ENCODE results near the gene PARP1.

PARP1 gene

DNA sequence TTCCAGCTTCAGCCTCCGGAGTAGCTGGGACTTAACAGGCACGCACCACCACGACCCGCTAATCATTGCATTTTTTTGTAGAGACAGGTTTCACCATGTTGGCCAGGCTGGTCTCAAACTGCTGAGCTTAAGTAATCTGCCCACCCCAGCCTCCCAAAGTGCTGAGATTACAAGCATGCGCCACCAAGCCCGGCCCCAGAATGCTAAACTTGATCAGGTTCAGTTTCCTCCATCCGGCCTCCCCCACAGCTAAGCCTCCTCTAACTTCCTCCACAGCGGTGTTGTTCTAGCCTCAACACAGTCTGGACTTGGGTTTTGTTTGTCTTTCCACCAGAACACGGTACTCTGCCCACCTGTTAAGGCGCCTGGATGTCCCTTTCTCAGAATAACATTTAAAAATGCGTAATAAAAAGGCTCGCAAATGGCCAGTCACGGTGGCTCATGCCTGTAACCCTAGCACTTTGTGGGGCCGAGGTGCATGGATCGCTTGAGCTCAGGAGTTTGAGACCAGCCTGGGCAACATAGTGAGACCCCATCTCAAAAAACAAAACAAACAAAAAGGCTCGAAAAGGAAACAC lies 2.4 kb downstream of the PARP1 start:
- DNase-seq (ENCODE audit: low spot score) = no peak

DNA sequence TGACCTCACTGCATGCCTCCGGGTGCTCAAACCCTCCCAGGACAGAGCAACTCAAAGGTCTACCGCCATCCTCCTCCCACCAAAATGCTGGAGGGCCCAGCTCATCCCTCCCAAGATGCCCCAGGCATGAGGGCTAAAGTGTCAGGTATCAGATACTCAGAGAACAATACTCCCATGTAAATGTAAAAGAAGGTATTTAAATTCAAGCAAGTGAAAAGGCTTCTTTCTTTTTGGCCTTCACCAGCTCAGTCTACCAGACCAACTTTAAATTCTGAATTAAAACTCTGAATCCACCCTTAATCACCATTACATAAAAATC lies 3.0 kb downstream of the PARP1 start:
- DNase-seq (ENCODE audit: low spot score) = no peak

DNA sequence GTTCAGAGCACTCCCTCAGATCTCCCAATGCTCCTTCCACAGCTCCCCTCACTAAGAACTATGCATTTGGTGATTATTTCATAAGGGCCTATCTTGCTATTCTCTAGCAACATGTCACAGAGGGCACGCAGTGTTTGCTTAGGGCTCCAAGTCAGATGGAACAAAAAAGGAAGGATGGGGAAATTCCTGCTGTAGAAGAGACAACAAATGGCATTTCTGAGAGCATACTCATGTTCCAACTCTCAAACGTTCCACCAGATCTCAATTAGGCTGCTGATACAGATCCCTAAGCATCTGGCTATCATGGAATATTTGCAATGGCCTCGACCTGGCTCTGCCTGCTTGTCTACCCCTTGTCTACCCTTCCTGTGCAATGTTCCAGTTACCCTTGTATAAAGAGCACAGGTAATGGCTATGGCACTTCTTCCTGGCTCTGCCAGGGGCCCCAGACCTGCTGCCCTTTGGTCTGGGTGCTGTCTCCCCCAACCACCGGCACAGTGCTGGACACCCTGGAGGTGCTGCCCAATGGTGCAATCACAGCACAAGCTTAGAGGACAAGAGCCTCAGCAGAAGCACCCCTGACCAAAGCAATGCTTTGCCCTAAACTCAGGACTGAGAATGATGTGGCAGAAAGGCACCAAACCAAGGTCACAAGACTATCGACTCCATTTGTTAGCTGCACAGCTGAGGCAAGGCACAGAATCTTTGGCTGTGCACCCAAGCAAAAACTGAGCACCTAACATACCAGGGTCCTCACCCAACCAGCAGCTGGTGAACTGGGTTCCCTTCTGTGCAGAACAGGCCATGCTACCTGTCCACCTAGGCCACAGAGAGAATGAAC lies 3.6 kb downstream of the PARP1 start:
- no peak for DNase-seq (ENCODE audit: low spot score)

DNA sequence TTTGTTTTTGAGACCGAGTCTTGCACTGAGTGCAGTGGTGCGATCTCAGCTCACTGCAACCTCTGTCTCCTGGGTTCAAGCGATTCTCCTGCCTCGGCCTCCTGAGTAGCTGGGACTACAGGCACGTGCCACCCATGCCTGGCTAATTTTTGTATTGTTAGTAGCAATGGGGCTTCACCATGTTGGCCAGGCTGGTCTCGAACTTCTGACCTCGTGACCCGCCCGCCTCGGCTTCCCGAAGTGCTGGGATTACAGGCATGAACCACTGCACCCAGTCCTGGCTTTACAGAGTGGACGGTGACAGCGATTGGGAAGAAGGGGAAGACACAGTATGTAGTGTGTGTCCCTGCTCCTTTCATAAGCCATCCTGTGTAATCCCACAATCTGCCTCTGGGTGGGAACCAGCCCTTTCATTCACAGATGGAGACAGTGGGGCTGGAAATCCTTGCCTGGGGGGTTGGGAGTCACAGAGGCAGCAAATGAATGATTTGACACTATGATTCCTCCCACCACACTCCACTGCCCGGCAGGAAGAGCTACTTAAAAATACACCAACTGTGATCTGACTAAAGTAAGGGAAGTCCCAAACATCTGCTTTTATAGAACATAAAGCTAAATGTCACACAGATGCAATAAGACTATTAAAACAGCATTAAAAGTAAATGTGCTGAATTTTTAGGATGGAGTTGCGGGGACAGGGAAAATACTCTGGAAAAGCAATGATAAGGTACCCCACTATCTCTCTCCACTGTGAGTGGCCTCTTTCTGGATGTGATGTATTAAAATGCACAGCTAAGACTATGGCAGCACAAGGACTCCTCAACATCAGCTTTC lies 4.5 kb downstream of the PARP1 start:
- DNase-seq (ENCODE audit: low spot score) = peak; percentile 56

- DNase-seq (ENCODE audit: low spot score) = peak; percentile 94
These were observed 5.1 kb downstream of the PARP1 start for GRCh38 chr1:226402739-226403165.

- DNase-seq (ENCODE audit: low spot score) = no peak
These were observed 6.3 kb downstream of the PARP1 start for GRCh38 chr1:226401355-226402303.

DNA sequence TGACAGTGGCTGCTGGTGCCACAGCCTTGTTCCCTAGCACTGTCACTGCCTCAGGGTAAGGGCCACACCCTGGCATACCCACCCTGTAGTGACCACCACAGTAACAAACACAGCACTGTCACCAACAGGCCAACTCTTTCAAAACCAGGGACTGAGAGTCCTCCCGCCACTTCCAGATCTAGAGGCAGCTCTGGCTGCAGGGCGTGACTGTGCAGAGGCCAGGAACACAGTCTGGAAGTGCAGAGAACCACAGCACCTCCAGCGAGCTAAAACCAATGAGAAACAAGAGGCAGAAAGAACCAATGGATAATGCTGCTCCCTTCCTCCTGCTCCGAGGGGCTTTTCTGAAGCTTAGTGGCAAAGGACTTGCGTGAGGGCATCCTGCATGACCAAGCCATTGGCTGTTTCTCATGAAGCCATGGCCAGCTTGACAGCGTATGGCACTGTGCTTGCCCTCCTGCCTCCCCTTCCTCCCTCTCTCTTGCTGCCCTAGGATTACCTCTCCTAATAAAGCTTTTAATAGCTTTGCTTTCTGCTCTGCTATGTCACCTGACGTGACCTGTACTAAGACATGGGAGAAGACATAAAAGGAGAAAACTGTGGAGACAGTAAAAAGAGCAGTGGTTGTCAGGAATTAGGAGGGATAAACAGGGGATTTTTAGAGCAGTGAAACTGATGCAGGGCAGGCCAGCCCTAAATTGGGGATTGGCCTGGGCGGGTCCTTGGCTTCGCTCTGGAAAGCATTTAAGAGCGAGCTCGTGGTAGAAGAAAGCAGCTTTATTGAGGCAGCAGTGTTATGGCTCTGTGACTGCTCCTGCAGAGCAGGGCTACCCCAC lies 7.2 kb downstream of the PARP1 start:
- no peak for DNase-seq (ENCODE audit: low spot score)

DNA sequence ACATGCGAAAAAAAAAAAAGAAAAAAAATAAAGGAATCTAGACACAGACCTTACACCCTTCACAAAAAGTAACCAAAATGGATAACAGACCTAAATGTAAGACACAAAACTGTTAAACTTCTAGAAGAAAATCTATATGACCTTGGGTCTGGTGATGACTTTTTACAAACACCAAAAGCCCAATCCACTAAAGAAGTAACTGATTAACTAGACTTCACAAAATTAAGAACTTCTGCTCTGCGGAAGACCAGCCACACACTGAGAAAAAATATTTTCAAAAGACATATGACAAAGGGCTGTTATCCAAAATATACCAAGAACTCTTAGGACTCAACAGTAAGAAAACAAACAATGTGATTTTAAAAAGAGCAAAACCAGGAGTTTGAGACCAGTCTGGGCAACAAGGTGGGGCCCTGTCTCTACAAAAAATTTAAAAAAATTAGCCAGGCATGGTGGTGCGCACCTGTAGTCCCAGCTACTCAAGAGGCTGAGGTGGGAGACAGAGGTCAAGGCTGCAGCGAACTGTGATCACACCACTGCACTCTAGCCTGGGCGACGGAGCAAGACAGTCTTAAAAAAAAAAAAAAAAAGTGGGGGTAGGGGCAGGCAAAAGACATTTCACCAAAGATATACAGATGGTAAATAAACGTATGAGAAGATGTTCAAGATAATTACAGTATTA lies 9.8 kb downstream of the PARP1 start:
- DNase-seq (ENCODE audit: low spot score) = no peak

DNA sequence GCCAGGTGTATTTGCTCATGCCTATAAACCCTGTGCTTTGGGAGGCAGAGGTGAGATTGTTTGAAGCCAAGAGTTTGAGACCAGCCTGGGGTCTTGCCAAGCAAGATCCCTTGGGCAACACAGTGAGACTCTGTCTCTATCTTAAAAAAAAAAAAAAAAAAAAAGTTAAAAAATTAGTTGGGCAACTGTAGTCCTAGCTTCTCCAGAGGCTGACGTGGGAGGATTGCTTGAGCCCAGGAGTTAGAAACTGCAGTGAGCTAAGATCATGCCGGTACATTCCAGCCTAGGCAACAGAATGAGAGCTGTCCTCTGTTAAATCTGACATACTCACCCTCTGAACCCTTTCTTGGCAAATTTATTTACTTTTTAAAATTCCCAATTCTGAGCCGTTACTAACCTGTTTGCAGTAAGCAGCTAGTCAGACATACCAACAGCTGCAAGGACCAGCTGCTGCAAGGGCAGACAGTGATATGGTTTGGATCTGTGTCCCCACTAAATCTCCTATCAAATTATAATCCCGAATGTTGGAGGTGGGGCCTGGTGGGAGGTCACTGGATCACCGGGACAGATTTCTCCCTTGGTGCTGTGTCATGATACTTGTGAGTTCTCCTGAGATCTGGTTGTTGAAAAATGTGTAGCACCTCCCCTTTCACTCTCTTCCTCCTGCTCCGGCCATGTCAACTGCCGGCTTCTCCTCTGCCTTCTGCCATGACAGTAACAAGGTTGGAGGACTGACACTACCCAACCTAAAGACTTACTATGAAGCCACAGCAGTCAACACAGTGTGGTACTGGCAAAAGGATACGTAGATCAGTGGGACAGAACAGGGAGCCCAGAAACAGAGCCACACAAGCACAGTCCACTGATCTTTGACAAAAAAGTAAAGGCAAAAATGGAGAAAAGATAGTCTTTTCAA lies 10.6 kb downstream of the PARP1 start:
- no peak for DNase-seq (ENCODE audit: low spot score)

DNA sequence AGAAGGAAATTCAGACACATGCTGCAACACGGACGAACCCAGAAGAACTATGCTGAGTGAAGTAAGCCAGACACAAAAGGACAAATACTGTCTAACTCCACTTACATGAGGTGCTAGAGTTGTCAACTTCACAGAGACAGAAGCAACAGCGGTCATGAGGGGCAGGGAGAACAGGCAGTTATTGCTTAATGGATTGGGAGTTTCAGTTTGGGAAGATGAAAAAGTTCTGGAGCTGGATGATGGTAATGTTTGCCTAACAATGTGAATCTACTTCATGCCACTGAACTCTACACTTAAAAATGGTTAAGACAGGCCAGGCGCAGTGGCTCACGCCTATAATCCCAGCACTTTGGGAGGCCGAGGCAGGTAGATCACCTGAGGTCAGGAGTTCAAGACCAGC lies 12.1 kb downstream of the PARP1 start:
- DNase-seq (ENCODE audit: low spot score) = no peak

DNA sequence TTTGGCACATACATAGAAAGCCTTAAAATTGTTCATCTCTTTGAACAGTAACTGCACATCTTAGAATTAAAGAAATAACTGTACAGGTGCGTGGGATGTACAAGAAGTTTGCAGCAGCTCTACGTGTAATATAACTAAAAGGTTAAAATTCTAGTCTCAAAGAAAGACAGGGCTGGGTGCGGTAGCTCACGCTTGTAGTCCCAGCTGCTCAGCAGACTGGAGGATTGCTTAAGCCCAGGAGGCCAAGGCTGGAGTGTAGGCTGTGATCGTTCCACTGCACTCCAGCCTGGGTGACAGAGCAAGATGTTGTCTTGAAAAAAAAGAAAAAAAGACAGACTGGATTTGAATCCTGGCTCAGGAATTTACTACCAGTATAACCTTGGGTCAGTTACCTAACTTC lies 13.4 kb downstream of the PARP1 start:
- DNase-seq (ENCODE audit: low spot score) = no peak

DNA sequence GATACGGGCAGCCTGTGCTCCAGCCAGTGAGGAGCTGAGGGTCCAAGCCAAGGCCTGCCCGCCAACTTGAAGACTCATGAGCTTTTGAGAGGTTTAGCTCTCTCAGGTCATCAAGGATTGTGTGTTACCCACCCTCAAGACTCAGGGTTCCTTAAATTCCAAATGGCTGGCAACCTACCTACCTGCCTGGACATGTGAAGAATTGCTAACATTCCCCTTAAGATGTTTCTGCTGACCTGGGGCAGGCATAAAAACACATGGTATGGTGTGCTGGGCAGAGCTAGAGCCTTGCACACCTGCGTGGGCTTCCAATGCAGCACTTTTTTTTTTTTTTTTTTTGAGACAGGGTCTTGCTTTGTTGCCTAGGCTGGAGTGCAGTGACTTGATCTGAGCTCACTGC lies 17.2 kb downstream of the PARP1 start:
- no peak for DNase-seq (ENCODE audit: low spot score)

DNA sequence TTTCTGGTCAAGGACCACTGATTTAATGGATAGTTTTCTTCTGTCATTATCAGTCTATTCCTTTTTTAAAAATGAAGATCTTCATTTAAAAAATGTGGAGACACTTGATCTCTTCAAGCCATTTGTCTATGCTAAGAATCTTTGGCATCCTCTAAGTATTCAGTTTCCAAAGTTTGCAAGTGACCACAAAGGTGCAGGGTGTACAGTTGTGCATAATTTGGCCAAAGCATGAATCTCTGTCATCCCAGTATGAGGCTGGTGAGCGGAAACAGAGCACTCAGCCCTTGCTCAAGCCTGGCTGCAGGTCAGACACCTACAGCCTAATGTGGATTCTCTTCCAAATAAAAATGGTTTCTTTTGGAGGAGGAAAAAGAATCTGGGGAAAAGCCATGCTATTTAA lies 19.8 kb downstream of the PARP1 start:
- no peak for DNase-seq (ENCODE audit: low spot score)

DNA sequence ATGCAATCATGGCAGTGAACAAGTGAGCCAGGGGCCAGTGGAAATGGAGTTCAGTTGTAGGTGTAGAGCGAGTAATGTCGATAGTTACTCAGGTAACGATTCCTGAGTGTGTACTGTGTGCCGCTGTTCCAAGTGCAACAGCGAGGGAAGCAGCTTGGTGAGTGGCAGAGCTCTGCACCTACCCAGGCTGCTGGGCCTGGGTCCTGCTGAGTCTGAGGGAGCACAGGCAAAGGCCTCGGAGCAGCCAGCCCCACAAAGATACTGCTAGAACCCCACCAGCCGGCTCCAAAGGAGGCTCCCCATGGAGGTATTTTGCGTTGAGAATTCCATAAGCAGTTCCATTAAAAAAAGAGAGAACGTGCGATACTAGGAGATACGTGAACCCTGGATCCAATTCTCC lies 23.2 kb downstream of the PARP1 start:
- no peak for DNase-seq (ENCODE audit: low spot score)

DNA sequence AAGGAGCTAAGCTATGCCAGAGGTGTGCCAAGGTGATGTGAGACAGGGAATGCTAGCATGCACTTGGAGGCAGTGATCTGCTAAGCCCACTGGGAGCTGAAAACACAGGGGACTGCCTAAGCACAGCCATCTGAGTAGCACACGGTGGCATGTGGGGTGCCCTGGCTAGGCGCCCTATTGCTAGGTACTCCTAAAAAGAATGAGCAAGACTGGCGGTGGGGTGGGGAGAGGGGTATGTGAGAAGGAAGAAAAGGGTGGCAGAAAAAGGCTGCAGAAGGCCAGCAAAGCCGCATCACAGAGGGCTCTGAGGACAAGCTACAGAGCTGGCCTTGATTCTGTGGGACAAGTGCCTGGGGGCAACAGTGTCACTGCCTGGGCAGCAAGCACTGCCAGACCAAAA lies 23.9 kb downstream of the PARP1 start:
- DNase-seq (ENCODE audit: low spot score) = no peak

DNA sequence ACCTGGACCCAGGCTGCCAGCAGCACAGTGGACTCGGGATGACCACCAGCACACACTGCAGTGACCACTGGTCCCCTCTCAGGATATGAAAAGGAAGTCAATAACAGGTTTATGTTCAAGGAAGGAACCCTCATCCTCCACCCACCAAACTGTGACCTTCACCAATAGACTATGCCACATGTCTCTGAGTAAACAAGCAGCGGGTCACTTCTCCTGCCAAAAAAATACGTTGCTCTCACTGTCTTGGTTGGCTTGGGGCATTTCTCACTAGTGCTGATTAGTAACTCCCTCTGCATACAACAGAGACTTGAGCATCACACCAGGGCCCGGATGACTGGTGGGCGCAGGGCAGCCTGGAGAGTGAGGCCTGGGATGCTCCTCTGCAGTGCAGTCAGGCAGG lies 25.9 kb downstream of the PARP1 start:
- DNase-seq (ENCODE audit: low spot score) = no peak

DNA sequence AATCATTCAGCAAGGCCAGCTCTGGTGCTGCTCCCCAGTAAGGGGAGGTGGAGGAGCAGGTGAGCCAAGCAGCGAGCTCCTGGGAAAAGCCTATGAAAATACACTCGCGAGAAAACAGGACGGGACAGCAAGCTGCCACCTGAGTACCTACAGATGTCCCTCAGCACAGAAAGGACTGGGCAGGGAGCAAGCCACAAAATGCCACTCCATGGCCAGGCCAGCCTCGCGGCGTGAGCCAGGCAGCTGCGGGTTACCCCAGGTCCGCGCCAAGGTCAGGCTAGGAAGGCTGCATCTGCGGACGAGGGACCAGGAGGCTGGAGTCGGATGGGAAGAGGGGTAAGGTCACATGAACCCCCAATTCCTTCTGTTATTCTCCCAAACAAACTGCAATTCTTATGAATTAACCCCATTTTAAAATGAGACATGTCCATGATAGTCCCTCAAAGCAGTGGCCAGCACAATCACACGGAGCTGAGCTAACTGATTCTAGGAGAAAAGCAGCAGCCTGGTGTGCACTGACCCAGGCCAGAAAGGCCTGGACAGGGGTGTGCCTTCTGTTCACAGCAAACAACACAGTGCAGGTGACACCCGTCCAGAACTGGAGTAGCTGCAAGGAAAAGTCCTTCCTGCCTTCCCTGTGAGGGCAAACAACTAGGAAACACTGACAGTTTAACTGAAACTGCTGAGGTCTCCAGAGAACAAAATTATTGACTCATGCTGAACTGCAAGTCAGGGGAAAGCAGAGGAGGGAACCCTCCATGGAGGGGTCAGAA lies 26.5 kb downstream of the PARP1 start:
- DNase-seq (ENCODE audit: low spot score) = no peak

- DNase-seq (ENCODE audit: low spot score) = no peak
These were observed 29.8 kb downstream of the PARP1 start for GRCh38 chr1:226378071-226378470.

DNA sequence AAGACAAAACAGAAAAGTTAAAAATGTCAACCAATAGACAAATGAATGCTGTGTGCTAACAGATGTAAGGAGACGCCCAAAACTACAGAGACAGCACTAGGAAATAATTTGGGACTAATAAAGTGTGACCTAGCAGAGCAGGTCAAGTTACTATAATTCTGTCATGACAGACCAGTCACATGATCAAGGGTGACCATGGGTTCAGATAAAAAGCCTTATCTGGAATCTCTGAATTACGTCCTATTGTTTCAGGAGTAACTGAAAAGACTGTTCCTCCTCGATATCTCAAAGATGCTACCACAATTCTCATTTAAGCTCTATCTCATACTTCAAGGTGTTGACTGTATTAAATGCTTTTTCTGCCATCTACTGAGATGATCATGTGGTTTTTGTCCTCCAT lies 31.6 kb downstream of the PARP1 start:
- no peak for DNase-seq (ENCODE audit: low spot score)
